ENCODE results near the gene OR5B3.

DNA sequence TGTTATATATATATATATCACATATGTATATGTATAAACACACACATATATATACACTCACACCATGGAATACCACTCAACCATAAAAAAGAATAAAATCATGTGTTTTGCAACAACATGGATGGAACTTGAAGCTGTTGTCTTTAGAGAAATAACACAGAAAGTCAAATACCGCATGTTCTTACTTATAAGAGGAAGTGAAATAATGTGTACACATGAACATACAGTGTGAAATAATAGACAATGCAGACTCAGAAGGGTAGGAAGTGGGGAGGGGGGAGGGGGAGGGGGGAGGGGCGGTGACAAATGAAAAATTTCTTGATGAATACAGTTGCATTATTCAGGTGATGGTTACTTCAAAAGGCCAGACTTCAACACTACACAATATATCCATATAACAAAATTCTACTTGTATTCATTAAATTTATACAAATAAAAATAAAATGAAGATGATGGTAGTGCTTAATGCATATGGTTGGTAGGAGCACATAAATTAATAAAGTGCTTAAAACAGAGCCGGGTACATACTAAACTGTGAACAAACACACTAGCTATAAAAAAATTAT, 27.0 kb upstream of the OR5B3 start:
- no peak for TF ChIP-seq CTCF (IDR thresholded peaks at IDR 0.05)
- TF ChIP-seq EP300 (IDR thresholded peaks at IDR 0.05) = no peak
- no peak for TF ChIP-seq POLR2A (IDR thresholded peaks at IDR 0.05)
- no peak for TF ChIP-seq POLR2AphosphoS5 (IDR thresholded peaks at IDR 0.05)

All from gastroesophageal sphincter (tissue), 3 donors.